Muscle of leg (tissue), 11 donors: ENCODE measurements around the gene USP6NL. TPM values are rescaled to one million over a fixed set of nuclear protein-coding genes. Genes with fewer than 3 reads are reported as not detected.

ENCODE experiments used
- DNase-seq: peaks from one replicate; pipeline ENCODE4 v3.0.0; 2013
- H3K27ac ChIP-seq: one replicate; pipeline ENCODE4 v1.5.1; 2013; ENCODE audit warnings: mild to moderate bottlenecking, low read length, control low read depth
- H3K27me3 ChIP-seq: one replicate; pipeline ENCODE4 v1.6.1; 2013; ENCODE audit warnings: low read length; ENCODE audit not compliant: control insufficient read depth, insufficient read depth
- H3K36me3 ChIP-seq: one replicate; pipeline ENCODE4 v1.6.1; 2013; ENCODE audit warnings: low read length; ENCODE audit not compliant: control insufficient read depth, insufficient read depth
- H3K4me1 ChIP-seq: one replicate; pipeline ENCODE4 v1.6.1; 2013; ENCODE audit warnings: low read length; ENCODE audit not compliant: control insufficient read depth, insufficient read depth
- H3K4me3 ChIP-seq: one replicate; pipeline ENCODE4 v1.5.1; 2013; ENCODE audit warnings: low read length, control low read depth
- H3K9me3 ChIP-seq: replicated peaks from 2 replicates; pipeline ENCODE4 v1.6.1; 2013; ENCODE audit warnings: low read depth, low read length; ENCODE audit not compliant: control insufficient read depth
- WGBS: methylation state at CpG from one replicate; pipeline ENCODE4 v1.1.5; 2013; ENCODE audit warnings: missing lambda C conversion rate; ENCODE audit not compliant: insufficient coverage; 5-methylcytosine and 5-hydroxymethylcytosine counted together
- polyA plus RNA-seq, 8 donors: library from polyadenylated mRNA; unstranded; fragments of 120-200 nt; gene quantifications; one replicate each; pipeline versions ENCODE4 v1.2.1 to v1.2.3, GENCODE V29; 2013; ENCODE audit warnings: inconsistent platforms in 1 of 8, low replicate concordance in 1 of 8; ENCODE audit not compliant: insufficient read length in 8 of 8, insufficient read depth in 1 of 8
- total RNA-seq: library from RNA; stranded (reverse); fragments of 120-200 nt; gene quantifications from one replicate; pipeline ENCODE4 v1.2.4, GENCODE V29; 2013

Gene USP6NL
- total and polyA plus RNA-seq, 9 donors: 7.3 to 12.0 (median 8.7) TPM

GRCh38 chr10:11597470-11597869 lies 14.0 kb downstream of the USP6NL start:
- Histone ChIP-seq H3K4me1 (peaks cover 6% of the 10 kb centered on the region), H3K27ac (no peak overlapping the region), H3K27me3 (no peaks in the 10 kb centered on the region), H3K36me3 (no peaks in the 10 kb centered on the region), H3K4me3 (no peak overlapping the region), H3K9me3 (no peaks in the 10 kb centered on the region)
- WGBS: no CpG with 5 or more reads among the region's 3 CpGs
- DNase-seq: no peak

DNA sequence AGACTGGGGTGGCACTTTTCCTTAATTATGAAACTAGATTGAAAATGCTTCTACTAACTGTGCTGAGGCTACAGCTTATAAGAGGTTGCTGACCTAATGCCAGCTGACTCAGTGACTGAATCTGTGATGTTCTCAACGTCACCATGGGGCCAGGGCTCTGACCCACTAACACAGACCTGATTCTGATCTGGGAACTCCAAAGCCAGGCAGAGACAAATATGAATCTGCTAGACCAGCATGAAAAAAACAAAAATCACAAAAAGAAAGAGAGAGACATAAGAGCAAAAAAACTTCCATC lies 16.1 kb downstream of the USP6NL start:
- 56% methylated on average over 1 of the region's 1 CpG for WGBS
- H3K9me3 ChIP-seq: no peaks in the 10 kb centered on the region
- peaks cover 6% of the 10 kb centered on the region for H3K4me1 ChIP-seq
- H3K27ac ChIP-seq: no peak overlapping the region
- DNase-seq: no peak
- H3K27me3 ChIP-seq: no peaks in the 10 kb centered on the region
- H3K4me3 ChIP-seq: no peak overlapping the region
- H3K36me3 ChIP-seq: no peaks in the 10 kb centered on the region

DNA sequence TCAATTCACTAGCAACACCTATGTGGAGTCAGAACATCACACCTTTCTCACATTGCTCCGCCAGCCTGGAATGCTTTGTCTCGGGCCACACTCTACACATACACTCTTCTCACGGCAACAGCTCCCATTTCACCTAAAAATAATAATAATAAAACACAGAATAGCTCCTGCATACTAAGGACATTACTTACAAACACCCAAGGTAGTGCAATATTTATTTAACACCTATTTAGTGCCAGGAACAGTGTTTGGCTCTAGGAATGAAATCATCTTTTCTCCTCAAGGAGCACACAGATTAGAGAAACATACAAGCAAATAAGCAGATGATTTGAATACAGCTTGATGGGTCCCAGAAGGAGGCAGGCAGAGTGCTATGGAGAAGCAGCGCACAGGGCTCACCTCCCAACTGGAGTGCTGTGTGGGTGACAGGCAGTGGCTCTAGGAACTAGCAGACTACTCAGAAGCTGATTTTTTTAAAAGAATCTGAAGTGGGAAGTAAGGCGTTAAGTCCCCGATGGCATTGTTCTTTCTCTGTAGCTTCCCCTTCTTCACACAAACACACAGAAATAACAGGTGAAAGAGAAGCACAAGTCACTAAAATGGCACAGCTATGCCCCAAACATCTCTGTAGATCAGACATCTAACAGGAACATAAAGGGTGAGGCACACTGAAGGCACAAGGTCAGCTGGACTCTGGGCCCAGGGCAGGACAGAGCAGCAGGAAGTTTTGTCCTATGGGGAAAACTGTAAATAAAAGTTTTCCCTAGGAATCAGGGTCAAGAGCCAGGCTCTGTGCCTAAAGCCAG lies 16.7 kb downstream of the USP6NL start:
- no peak for DNase-seq
- Histone ChIP-seq H3K4me3 (no peak overlapping the region), H3K27ac (no peak overlapping the region), H3K4me1 (peaks cover 6% of the 10 kb centered on the region), H3K9me3 (no peaks in the 10 kb centered on the region), H3K27me3 (no peaks in the 10 kb centered on the region), H3K36me3 (no peaks in the 10 kb centered on the region)
- WGBS: 90% methylated on average over 3 of the region's 6 CpGs

DNA sequence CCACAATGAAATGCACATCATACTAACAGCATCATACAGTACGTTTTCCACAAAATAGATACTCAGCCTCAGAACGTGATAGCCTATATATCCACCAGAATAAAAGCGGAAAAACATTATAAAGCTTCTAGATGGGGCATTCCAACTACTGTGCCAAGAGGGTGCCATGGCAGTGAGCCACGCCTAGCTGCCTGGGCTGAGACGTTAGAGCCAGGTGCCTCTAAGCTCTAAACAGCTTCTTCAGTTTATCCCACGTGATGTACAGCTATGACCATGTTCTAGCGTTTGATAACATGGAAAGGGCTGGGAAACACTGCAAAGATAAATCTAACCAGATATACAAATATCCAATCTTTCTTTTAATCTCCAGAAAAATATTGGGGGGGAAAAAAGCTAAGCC lies 17.8 kb downstream of the USP6NL start:
- Histone ChIP-seq H3K4me3 (no peak overlapping the region), H3K36me3 (no peaks in the 10 kb centered on the region), H3K9me3 (no peaks in the 10 kb centered on the region), H3K27me3 (no peaks in the 10 kb centered on the region), H3K4me1 (peaks cover 6% of the 10 kb centered on the region), H3K27ac (no peak overlapping the region)
- 74% methylated on average over 5 of the region's 7 CpGs for whole genome bisulfite sequencing
- DNase-seq: no peak

DNA sequence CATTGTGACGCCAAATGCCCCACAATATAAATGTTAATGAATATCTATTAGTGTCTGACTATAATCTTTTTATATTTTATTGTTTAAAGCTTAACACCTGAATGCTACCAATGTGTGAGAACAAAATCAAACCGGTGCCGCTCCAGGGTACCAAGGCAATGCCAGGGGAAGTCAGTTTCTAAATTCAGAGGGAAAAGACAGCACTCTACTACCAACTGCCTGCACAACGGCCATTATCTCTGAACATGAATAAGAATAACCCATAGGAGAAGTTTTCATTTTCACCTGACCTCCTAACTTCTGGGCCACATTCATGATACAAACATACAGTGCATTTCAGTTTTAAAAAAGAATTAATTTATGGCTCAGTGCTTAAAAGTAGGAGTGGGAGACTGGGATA lies 21.7 kb downstream of the USP6NL start:
- no peaks in the 10 kb centered on the region for H3K27me3 ChIP-seq
- no peak overlapping the region for H3K4me3 ChIP-seq
- peaks cover 5% of the 10 kb centered on the region for H3K9me3 ChIP-seq
- peaks cover 2% of the 10 kb centered on the region for H3K4me1 ChIP-seq
- H3K27ac ChIP-seq: no peak overlapping the region
- no peaks in the 10 kb centered on the region for H3K36me3 ChIP-seq
- no CpG with 5 or more reads among the region's 4 CpGs for WGBS
- DNase-seq: no peak

GRCh38 chr10:11588873-11589574 lies 22.4 kb downstream of the USP6NL start:
- H3K27ac ChIP-seq: no peak overlapping the region
- no peaks in the 10 kb centered on the region for H3K36me3 ChIP-seq
- peaks cover 2% of the 10 kb centered on the region for H3K4me1 ChIP-seq
- DNase-seq: no peak
- no peak overlapping the region for H3K4me3 ChIP-seq
- H3K9me3 ChIP-seq: peaks cover 5% of the 10 kb centered on the region
- no peaks in the 10 kb centered on the region for H3K27me3 ChIP-seq
- 60% methylated on average over 1 of the region's 3 CpGs for WGBS

DNA sequence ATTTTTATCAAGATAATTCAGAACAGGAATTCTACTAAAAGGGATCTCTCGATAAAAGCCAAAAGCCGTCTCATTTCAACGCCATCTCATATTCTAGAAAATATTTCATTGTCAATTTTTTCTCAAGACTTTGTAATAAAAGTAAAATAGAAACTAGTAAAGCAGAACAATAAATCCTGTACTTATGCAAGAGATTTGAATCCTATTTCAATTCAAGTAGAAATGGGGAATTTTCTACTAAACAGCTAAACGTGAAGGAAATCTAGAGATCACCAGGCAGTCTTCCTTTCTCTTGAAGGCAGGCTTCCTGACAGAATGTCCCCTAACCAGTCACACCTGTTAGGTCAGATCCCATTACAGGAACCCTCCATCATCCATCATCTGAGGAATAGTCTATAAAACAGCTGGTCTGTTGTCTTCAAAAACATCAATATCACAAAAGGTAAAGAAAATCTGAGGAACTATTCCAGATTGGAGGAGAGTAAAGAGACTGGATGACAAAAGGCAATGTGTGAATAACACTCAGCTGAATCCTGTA lies 23.7 kb downstream of the USP6NL start:
- Histone ChIP-seq H3K36me3 (no peaks in the 10 kb centered on the region), H3K9me3 (peaks cover 5% of the 10 kb centered on the region), H3K27me3 (no peaks in the 10 kb centered on the region), H3K27ac (no peak overlapping the region), H3K4me3 (no peak overlapping the region), H3K4me1 (no peaks in the 10 kb centered on the region)
- DNase-seq: no peak
- no CpG with 5 or more reads among the region's 4 CpGs for WGBS

DNA sequence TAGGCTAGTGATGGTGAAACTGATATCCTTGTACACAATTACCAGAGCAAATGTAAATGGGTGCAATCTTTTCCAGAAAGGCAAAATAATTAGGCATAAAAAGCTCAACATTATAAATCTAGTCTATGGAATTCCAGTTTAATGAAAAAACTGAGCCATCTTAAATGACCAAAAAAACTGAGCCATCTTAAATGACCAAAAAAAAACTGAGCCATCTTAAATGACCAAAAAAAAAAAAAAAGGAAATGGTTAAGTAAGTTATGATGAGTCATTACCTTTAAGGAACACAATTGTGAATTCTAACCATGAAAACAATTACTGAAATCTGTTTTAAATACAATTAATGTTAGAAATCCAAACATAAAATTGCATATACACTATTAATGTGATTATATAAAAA lies 25.3 kb downstream of the USP6NL start:
- DNase-seq: no peak
- H3K9me3 ChIP-seq: peaks cover 5% of the 10 kb centered on the region
- no peaks in the 10 kb centered on the region for H3K27me3 ChIP-seq
- no peak overlapping the region for H3K27ac ChIP-seq
- H3K36me3 ChIP-seq: no peaks in the 10 kb centered on the region
- no peak overlapping the region for H3K4me3 ChIP-seq
- H3K4me1 ChIP-seq: no peaks in the 10 kb centered on the region

DNA sequence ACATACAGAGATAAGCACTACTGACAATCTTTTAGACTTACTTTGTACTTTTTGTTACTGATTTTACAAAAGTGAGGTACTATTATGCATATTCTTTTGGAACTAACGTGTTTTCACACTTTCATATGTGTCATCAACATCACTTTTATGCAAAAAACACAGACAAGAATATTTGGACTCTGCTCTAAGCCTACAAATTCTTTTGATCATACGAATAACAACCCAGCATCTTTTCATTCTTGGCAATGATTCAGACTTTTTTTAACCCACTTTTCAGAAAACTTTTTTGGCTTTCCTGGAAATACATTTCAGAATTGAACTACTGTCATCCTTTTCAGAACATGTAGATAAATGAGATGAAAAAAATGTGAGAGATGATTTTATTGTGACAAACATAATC lies 30.2 kb downstream of the USP6NL start:
- no peaks in the 10 kb centered on the region for H3K4me1 ChIP-seq
- no peak for DNase-seq
- peaks cover 5% of the 10 kb centered on the region for H3K9me3 ChIP-seq
- no peaks in the 10 kb centered on the region for H3K36me3 ChIP-seq
- no peaks in the 10 kb centered on the region for H3K27me3 ChIP-seq
- WGBS: 20% methylated on average over 1 of the region's 2 CpGs
- H3K27ac ChIP-seq: no peak overlapping the region
- H3K4me3 ChIP-seq: no peak overlapping the region

- no peaks in the 10 kb centered on the region for H3K4me1 ChIP-seq
- no peak overlapping the region for H3K4me3 ChIP-seq
- no peaks in the 10 kb centered on the region for H3K36me3 ChIP-seq
- H3K27me3 ChIP-seq: no peaks in the 10 kb centered on the region
- H3K27ac ChIP-seq: no peak overlapping the region
- DNase-seq: no peak
- no peaks in the 10 kb centered on the region for H3K9me3 ChIP-seq
- no CpG with 5 or more reads among the region's 6 CpGs for WGBS
Observed at GRCh38 chr10:11579885-11580284, 31.6 kb downstream of the USP6NL start.
